NCI-H2196 treated with DMSO at 0.1 percent for 48 hours (cell line): Measurements from ENCODE around the gene ANKH.
"Not testable (repeated sequence)": the region's sequence is repeated elsewhere in the genome, so short reads cannot be mapped to it uniquely, and the experiment has no call there.

Experiments
- DNase-seq: peaks from one replicate; lab custom pipeline; 2025; ENCODE audit not compliant: unreplicated experiment; lab: John Stamatoyannopoulos, UW

The ANKH gene

GRCh38 chr5:14859150-14859549 lies 12.4 kb downstream of the ANKH start:
- no peak for DNase-seq

GRCh38 chr5:14855366-14855765 lies 16.2 kb downstream of the ANKH start:
- no peak for DNase-seq

GRCh38 chr5:14854799-14855198 lies 16.8 kb downstream of the ANKH start:
- no peak for DNase-seq

GRCh38 chr5:14853685-14854084 lies 17.9 kb downstream of the ANKH start:
- no peak for DNase-seq

- no peak for DNase-seq
Observed at GRCh38 chr5:14852779-14853178, 18.8 kb downstream of the ANKH start.

- no peak for DNase-seq
Observed at GRCh38 chr5:14851999-14852526, 19.5 kb downstream of the ANKH start.

- DNase-seq: no peak
Observed at GRCh38 chr5:14851597-14851996, 20.0 kb downstream of the ANKH start.

- no peak for DNase-seq
Observed at GRCh38 chr5:14851050-14851419, 20.5 kb downstream of the ANKH start.

- no peak for DNase-seq
Observed at GRCh38 chr5:14850419-14851049, 21.0 kb downstream of the ANKH start.

- DNase-seq: no peak
Observed at GRCh38 chr5:14849516-14850294, 21.9 kb downstream of the ANKH start.

- DNase-seq: not testable (repeated sequence)
Observed at GRCh38 chr5:14848942-14849341, 22.6 kb downstream of the ANKH start.

GRCh38 chr5:14848385-14848784 lies 23.2 kb downstream of the ANKH start:
- DNase-seq: no peak

- DNase-seq: no peak
Observed at GRCh38 chr5:14847471-14847870, 24.1 kb downstream of the ANKH start.

- no peak for DNase-seq
Observed at GRCh38 chr5:14842117-14842516, 29.5 kb downstream of the ANKH start.

- DNase-seq: no peak
Observed at GRCh38 chr5:14840624-14841023, 31.0 kb downstream of the ANKH start.

GRCh38 chr5:14838396-14839319 lies 32.9 kb downstream of the ANKH start:
- no peak for DNase-seq

- not testable (repeated sequence) for DNase-seq
Observed at GRCh38 chr5:14837423-14838122, 34.0 kb downstream of the ANKH start.

- DNase-seq: no peak
Observed at GRCh38 chr5:14834584-14835550, 36.7 kb downstream of the ANKH start.

- DNase-seq: no peak
Observed at GRCh38 chr5:14834062-14834461, 37.5 kb downstream of the ANKH start.

- DNase-seq: no peak
Observed at GRCh38 chr5:14831006-14831338, 40.6 kb downstream of the ANKH start.
